H9 (cell line): Measurements from ENCODE around the gene C11orf86. TPM values are rescaled to one million over a fixed set of nuclear protein-coding genes. Genes with fewer than 3 reads are reported as not detected.

Experiments
- DNase-seq: peaks from one replicate; pipeline ENCODE4 v3.0.0-alpha.2; 2017
- H2AFZ ChIP-seq: one replicate; pipeline ENCODE4 v1.6.1; 2013; ENCODE audit warnings: mild to moderate bottlenecking, low read length, control low read depth, moderate library complexity
- H2AK5ac ChIP-seq: 2 replicates; pipeline ENCODE4 v1.6.1; 2013; ENCODE audit warnings: low read length, control low read depth, mixed read lengths; ENCODE audit not compliant: insufficient read length
- H2BK120ac ChIP-seq: one replicate; pipeline ENCODE4 v1.6.1; 2013; ENCODE audit warnings: low read depth, mild to moderate bottlenecking, low read length, control low read depth, inconsistent platforms; ENCODE audit not compliant: poor library complexity, severe bottlenecking
- H2BK12ac ChIP-seq: 2 replicates; pipeline ENCODE4 v1.6.1; 2013; ENCODE audit warnings: low read length, control low read depth, mixed read lengths, low read depth; ENCODE audit not compliant: insufficient read length
- H2BK15ac ChIP-seq: 2 replicates; pipeline ENCODE4 v1.6.1; 2013; ENCODE audit warnings: low read depth, low read length, control low read depth
- H2BK20ac ChIP-seq: one replicate; pipeline ENCODE4 v1.6.1; 2013; ENCODE audit warnings: low read depth, mild to moderate bottlenecking, low read length, control low read depth, inconsistent platforms; ENCODE audit not compliant: poor library complexity, severe bottlenecking
- H2BK5ac ChIP-seq: 2 replicates; pipeline ENCODE4 v1.6.1; 2013; ENCODE audit warnings: low read length, control low read depth, mixed read lengths; ENCODE audit not compliant: insufficient read length
- H3K14ac ChIP-seq: 2 replicates; pipeline ENCODE4 v1.6.1; 2013; ENCODE audit warnings: low read length, control low read depth; ENCODE audit not compliant: insufficient read depth
- H3K18ac ChIP-seq: 2 replicates; pipeline ENCODE4 v1.6.1; 2013; ENCODE audit warnings: low read depth, mild to moderate bottlenecking, mixed read lengths, low read length, control low read depth; ENCODE audit not compliant: insufficient read length
- H3K23ac ChIP-seq: 2 replicates; pipeline ENCODE4 v1.6.1; 2013; ENCODE audit warnings: low read length, control low read depth, mixed read lengths, low read depth; ENCODE audit not compliant: insufficient read length
- H3K23me2 ChIP-seq: 2 replicates; pipeline ENCODE4 v1.6.1; 2013; ENCODE audit warnings: low read depth, mild to moderate bottlenecking, mixed read lengths, low read length, control low read depth; ENCODE audit not compliant: insufficient read length, poor library complexity, severe bottlenecking
- H3K27ac ChIP-seq: 2 replicates; pipeline ENCODE4 v1.5.1; 2013; ENCODE audit warnings: low read length, control low read depth, mixed read lengths, low read depth; ENCODE audit not compliant: insufficient read length
- H3K27me3 ChIP-seq: 2 replicates; pipeline ENCODE4 v1.6.1; 2013; ENCODE audit warnings: low read length, control low read depth, inconsistent platforms; ENCODE audit not compliant: insufficient read depth
- H3K4ac ChIP-seq: 2 replicates; pipeline ENCODE4 v1.6.1; 2013; ENCODE audit warnings: low read depth, mild to moderate bottlenecking, control low read depth, inconsistent platforms, low read length, moderate library complexity
- H3K4me1 ChIP-seq: 2 replicates; pipeline ENCODE4 v1.6.1; 2013; ENCODE audit warnings: low read length, control low read depth, inconsistent platforms; ENCODE audit not compliant: insufficient read depth
- H3K4me2 ChIP-seq: 2 replicates; pipeline ENCODE4 v1.6.1; 2013; ENCODE audit warnings: low read length, control low read depth, mixed read lengths; ENCODE audit not compliant: insufficient read length, insufficient read depth
- H3K56ac ChIP-seq: 2 replicates; pipeline ENCODE4 v1.6.1; 2013; ENCODE audit warnings: low read depth, mild to moderate bottlenecking, mixed read lengths, low read length, control low read depth; ENCODE audit not compliant: insufficient read length
- H3K79me1 ChIP-seq: 2 replicates; pipeline ENCODE4 v1.6.1; 2013; ENCODE audit warnings: low read depth, mild to moderate bottlenecking, moderate library complexity, low read length, control low read depth, inconsistent platforms; ENCODE audit not compliant: insufficient read depth, poor library complexity, severe bottlenecking
- H3K79me2 ChIP-seq: 2 replicates; pipeline ENCODE4 v1.6.1; 2013; ENCODE audit warnings: low read length, control low read depth, inconsistent platforms; ENCODE audit not compliant: insufficient read depth
- H3K9ac ChIP-seq: 2 replicates; pipeline ENCODE4 v1.6.1; 2013; ENCODE audit warnings: low read length, control low read depth, mixed read lengths; ENCODE audit not compliant: insufficient read length; ENCODE audit errors: extremely low read depth
- H3K9me3 ChIP-seq: one replicate; pipeline ENCODE4 v1.6.1; 2013; ENCODE audit warnings: low read depth, low read length, inconsistent platforms; ENCODE audit not compliant: control insufficient read depth
- H3T11ph ChIP-seq: one replicate; pipeline ENCODE4 v1.6.1; 2013; ENCODE audit warnings: mild to moderate bottlenecking, low read length, control low read depth, inconsistent platforms
- H4K20me1 ChIP-seq: one replicate; pipeline ENCODE4 v1.6.1; 2013; ENCODE audit not compliant: control insufficient read depth, insufficient read length, insufficient read depth
- H4K5ac ChIP-seq: 2 replicates; pipeline ENCODE4 v1.6.1; 2013; ENCODE audit warnings: low read depth, mild to moderate bottlenecking, mixed read lengths, low read length, control low read depth; ENCODE audit not compliant: insufficient read length
- H4K8ac ChIP-seq: replicated peaks from 2 replicates; pipeline ENCODE4 v1.6.1; 2013; ENCODE audit warnings: low read length, control low read depth, mixed read lengths, low read depth; ENCODE audit not compliant: insufficient read length
- H4K91ac ChIP-seq: 2 replicates; pipeline ENCODE4 v1.6.1; 2013; ENCODE audit warnings: low read depth, mild to moderate bottlenecking, moderate library complexity, mixed read lengths, low read length, control low read depth; ENCODE audit not compliant: insufficient read length
- H3K27ac Mint-ChIP-seq, 3 experiments: 2 replicates in 2 of 3; 3 replicates in 1 of 3; pipeline ENCODE4 v1.8.0; 2020 to 2021; ENCODE audit warnings: mixed read lengths in 3 of 3, mild to moderate bottlenecking in 1 of 3, moderate library complexity in 1 of 3
- H3K27me3 Mint-ChIP-seq: 2 replicates; pipeline ENCODE4 v1.8.0; 2021; ENCODE audit warnings: low read depth, mild to moderate bottlenecking, moderate library complexity, mixed read lengths
- H3K36me3 Mint-ChIP-seq, 3 experiments: 2 replicates in 2 of 3; 3 replicates in 1 of 3; pipeline ENCODE4 v1.8.0; 2020 to 2021; ENCODE audit warnings: low read depth in 3 of 3, mixed read lengths in 3 of 3; ENCODE audit not compliant: insufficient read depth in 1 of 3
- H3K4me1 Mint-ChIP-seq, 2 experiments: 2 replicates each; pipeline ENCODE4 v1.8.0; 2020; ENCODE audit warnings: mixed read lengths in 2 of 2
- H3K4me3 Mint-ChIP-seq, 2 experiments: 2 replicates in 1 of 2; 3 replicates in 1 of 2; pipeline ENCODE4 v1.8.0; 2020 to 2021; ENCODE audit warnings: mild to moderate bottlenecking in 2 of 2, mixed read lengths in 2 of 2, moderate library complexity in 1 of 2
- H3K9me3 Mint-ChIP-seq, 2 experiments: 2 replicates in 1 of 2; 3 replicates in 1 of 2; pipeline ENCODE4 v1.8.0; 2020; ENCODE audit warnings: mild to moderate bottlenecking in 2 of 2, mixed read lengths in 2 of 2, moderate library complexity in 1 of 2
- CTCF ChIP-seq: fragments of 200-600 bp; sonication (generic); conservative IDR thresholded peaks from 3 replicates; pipeline ENCODE4 v1.8.0; 2021; ENCODE audit warnings: antibody characterized with exemption, mild to moderate bottlenecking
- WGBS: extraction: QIAGEN DNeasy Blood & Tissue Kit; methylation state at CpG from one replicate; pipeline ENCODE4 v1.1.7; 2013; ENCODE audit warnings: missing lambda C conversion rate, low lambda C conversion rate, mixed read lengths; ENCODE audit not compliant: insufficient read length; ENCODE audit errors: extremely low coverage; 5-methylcytosine and 5-hydroxymethylcytosine counted together
- total RNA-seq: library from RNA; stranded (reverse); gene quantifications from 2 replicates; pipeline ENCODE4 v1.2.1, GENCODE V29; 2021

Gene C11orf86
- total RNA-seq, 1 experiment from 2014 or later: not detected

GRCh38 chr11:66936311-66936711 is 38.8 kb upstream of the C11orf86 start:
- H2BK120ac ChIP-seq: no peak overlapping the region

More at GRCh38 chr11:66936311-66936711, 38.8 kb upstream of the C11orf86 start:
- no peak overlapping the region for H3K27ac Mint-ChIP-seq
- Histone ChIP-seq H3K79me2 (no peaks in the 10 kb centered on the region), H2AK5ac (no peak overlapping the region), H3K4me1 (no peaks in the 10 kb centered on the region), H3T11ph (no peak overlapping the region), H3K4me2 (no peak overlapping the region), H4K20me1 (no peaks in the 10 kb centered on the region), H3K18ac (no peak overlapping the region), H3K27me3 (no peaks in the 10 kb centered on the region), H3K9ac (no peak overlapping the region), H2BK5ac (no peak overlapping the region), H2BK20ac (no peak overlapping the region), H4K91ac (no peak overlapping the region), H2BK12ac (no peak overlapping the region), H3K27ac (no peak overlapping the region), H4K8ac (no peak overlapping the region), H3K23ac (no peak overlapping the region), H2AFZ (no peak overlapping the region), H3K23me2 (no peaks in the 10 kb centered on the region), H3K79me1 (no peaks in the 10 kb centered on the region), H3K4ac (no peak overlapping the region), H2BK15ac (no peak overlapping the region), H3K9me3 (no peaks in the 10 kb centered on the region), H3K14ac (no peak overlapping the region), H4K5ac (no peak overlapping the region), H3K56ac (no peak overlapping the region)
- no CpG with 5 or more reads among the region's 2 CpGs for WGBS
- H3K27me3 Mint-ChIP-seq: no peaks in the 10 kb centered on the region
- peaks cover 16 to 21% of the 10 kb centered on the region in 2 experiments for H3K4me1 Mint-ChIP-seq
- TF ChIP-seq CTCF: no peak
- no peak for DNase-seq
- no peaks in the 10 kb centered on the region for H3K9me3 Mint-ChIP-seq
- no peak overlapping the region for H3K4me3 Mint-ChIP-seq
- H3K36me3 Mint-ChIP-seq: no peaks in the 10 kb centered on the region
